Spleen (tissue), 11 donors: ENCODE measurements around the gene THOC6. TPM values are rescaled to one million over a fixed set of nuclear protein-coding genes. Genes with fewer than 3 reads are reported as not detected.
"Not testable (repeated sequence)": the region's sequence is repeated elsewhere in the genome, so short reads cannot be mapped to it uniquely, and the experiment has no call there.

Experiments used
- DNase-seq: peaks from one replicate; pipeline ENCODE4 v3.0.0-alpha.2; 2020
- H3K27ac ChIP-seq, 8 donors: fragments of 200-600 bp; sonication (generic) in 7 of 8; 1 replicate in 4 of 8; 2 replicates in 4 of 8; pipeline versions ENCODE4 v1.5.0 to v1.8.0; 2016 to 2021; ENCODE audit warnings: inconsistent platforms in 4 of 8, mild to moderate bottlenecking in 4 of 8, moderate library complexity in 1 of 8
- H3K27me3 ChIP-seq, 7 donors: fragments of 200-600 bp; sonication (generic) in 6 of 7; replicated peaks in 1 of 7; 1 replicate in 4 of 7; 2 replicates in 3 of 7; pipeline versions ENCODE4 v1.5.0 to v1.8.0; 2016 to 2021; ENCODE audit warnings: inconsistent platforms in 3 of 7, mild to moderate bottlenecking in 1 of 7
- H3K36me3 ChIP-seq, 6 donors: fragments of 200-600 bp; sonication (generic) in 5 of 6; 1 replicate in 4 of 6; 2 replicates in 2 of 6; pipeline versions ENCODE4 v1.5.0 to v1.8.0; 2016 to 2021; ENCODE audit warnings: inconsistent platforms in 2 of 6
- H3K4me1 ChIP-seq, 6 donors: fragments of 200-600 bp; sonication (generic) in 5 of 6; 1 replicate in 3 of 6; 2 replicates in 3 of 6; pipeline versions ENCODE4 v1.5.0 to v1.8.0; 2016 to 2021; ENCODE audit warnings: inconsistent platforms in 3 of 6
- H3K4me3 ChIP-seq, 8 donors: fragments of 200-600 bp; sonication (generic) in 7 of 8; 1 replicate in 4 of 8; 2 replicates in 4 of 8; pipeline versions ENCODE4 v1.5.0 to v1.8.0; 2016 to 2021; ENCODE audit warnings: inconsistent platforms in 4 of 8, mild to moderate bottlenecking in 4 of 8, moderate library complexity in 2 of 8
- H3K9me3 ChIP-seq, 8 donors: fragments of 200-600 bp; sonication (generic) in 7 of 8; 1 replicate in 4 of 8; 2 replicates in 4 of 8; pipeline versions ENCODE4 v1.5.0 to v1.8.0; 2016 to 2021; ENCODE audit warnings: inconsistent platforms in 4 of 8
- POLR2A ChIP-seq, 3 donors: fragments of 450-650 bp; IDR thresholded peaks; one replicate each; pipeline ENCODE4 v1.5.1; 2017; ENCODE audit warnings: antibody characterized with exemption in 3 of 3, mild to moderate bottlenecking in 1 of 3
- POLR2AphosphoS5 ChIP-seq, 3 donors: sonication (generic); formaldehyde crosslinking; IDR thresholded peaks; one replicate each; pipeline ENCODE4 v1.5.1; 2017; ENCODE audit warnings: antibody characterized with exemption in 3 of 3
- WGBS, 5 donors: extraction: QIAGEN DNeasy Blood & Tissue Kit in 3 of 5; methylation state at CpG; one replicate each; pipeline versions ENCODE4 v1.1.5 to v1.1.7; 2013 to 2018; 5-methylcytosine and 5-hydroxymethylcytosine counted together
- intact Hi-C: fragments of 100-400 bp; cut with DNase I; formaldehyde crosslinking; loops from one replicate; pipeline ENCODE4 v1.15.0; 2023; ENCODE audit warnings: low total_unique reads
- polyA plus RNA-seq, 3 donors: library from polyadenylated mRNA; stranded (reverse); fragments of 200-250 nt; gene quantifications; one replicate each; pipeline ENCODE4 v1.2.1, GENCODE V29; 2013
- small RNA-seq, 4 donors: library from RNA; depleted of rRNA; stranded (forward); fragments of <200 nt; gene quantifications; one replicate each; pipeline ENCODE3, GENCODE V24; 2016
- total RNA-seq, 7 donors: library from RNA; depleted of rRNA in 3 of 7; stranded (reverse); fragments of >200 nt in 3 of 7; fragmentation: NEBNext Ultra II Directional in 4 of 7; extraction: Animal tissue kit (Norgen Biotek cat#: 25700) in 4 of 7; gene quantifications; one replicate each; pipeline versions ENCODE4 v1.1.0 to v1.2.1, GENCODE V29; 2016 to 2021
- TF ChIP-seq, protein P1 (sequence below), 11 experiments: fragments of 200-600 bp in 7 of 11; fragments of 450-650 bp in 4 of 11; sonication (generic) in 4 of 11; IDR thresholded peaks in 8 of 11; conservative IDR thresholded peaks in 3 of 11; 1 replicate in 7 of 11; 2 replicates in 4 of 11; pipeline versions ENCODE4 v1.4.0 to v1.8.0; 2016 to 2021; ENCODE audit warnings: antibody characterized with exemption in 11 of 11, inconsistent platforms in 4 of 11, mild to moderate bottlenecking in 1 of 11
- donor health status: healthy with polysubstance abuse.
- donor health status: DM: no; HTN: no; CAD: no; lungs with moderate emphysema.
- donor health status: DM: no; HTN: no; CAD: no.
- donor health status: Bipolar disorder and iron deficiency.
- donor health status: healthy.
- donor health status: DM: no; HTN: no; CAD: no.
- donor health status: DM: yes; HTN: yes; CAD: no.

The THOC6 gene
- total and polyA plus RNA-seq, 10 donors, result 19.3 to 57.2 (median 28.2) TPM

DNA sequence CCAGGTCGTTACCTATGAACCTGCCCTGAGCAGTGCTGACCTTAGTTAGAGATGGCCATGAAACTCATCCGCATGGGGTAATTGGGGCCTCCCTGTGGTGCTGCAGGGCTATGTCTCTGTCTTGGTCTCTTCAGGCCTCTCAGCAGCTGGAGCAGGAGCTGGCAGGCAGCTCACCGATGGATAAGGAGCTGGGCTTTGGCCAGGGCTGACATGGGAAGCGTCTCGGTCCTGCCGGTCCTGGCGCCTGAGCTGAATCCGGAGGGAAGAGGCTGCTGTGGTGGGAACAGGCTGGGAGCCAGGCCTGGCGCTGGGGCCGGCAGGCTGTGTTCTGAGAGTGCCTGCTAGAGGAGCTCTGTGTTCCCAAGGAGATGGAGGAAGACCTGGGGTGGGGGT lies 51.7 kb downstream of the THOC6 start:
- intact Hi-C loops, result no loop called here
- H3K4me3 ChIP-seq, result peak overlapping the region in 1 of 8 donors; percentile 53
- H3K36me3 ChIP-seq, result peaks cover 0 to 25% (median 0%) of the 10 kb centered on the region in 6 donors
- H3K4me1 ChIP-seq, result peaks cover 4 to 81% (median 53%) of the 10 kb centered on the region in 6 donors
- 46 to 63% (median 56%) methylated on average over 8 to 10 of the region's 10 CpGs for WGBS, 5 donors
- H3K27ac ChIP-seq, result peak overlapping the region in 7 of 8 donors; percentile 80 to 93 (median 85)
- no peaks in the 10 kb centered on the region for H3K27me3 ChIP-seq
- DNase-seq, result peak; percentile 80
- H3K9me3 ChIP-seq, result no peaks in the 10 kb centered on the region
- TF ChIP-seq, protein P1, sequence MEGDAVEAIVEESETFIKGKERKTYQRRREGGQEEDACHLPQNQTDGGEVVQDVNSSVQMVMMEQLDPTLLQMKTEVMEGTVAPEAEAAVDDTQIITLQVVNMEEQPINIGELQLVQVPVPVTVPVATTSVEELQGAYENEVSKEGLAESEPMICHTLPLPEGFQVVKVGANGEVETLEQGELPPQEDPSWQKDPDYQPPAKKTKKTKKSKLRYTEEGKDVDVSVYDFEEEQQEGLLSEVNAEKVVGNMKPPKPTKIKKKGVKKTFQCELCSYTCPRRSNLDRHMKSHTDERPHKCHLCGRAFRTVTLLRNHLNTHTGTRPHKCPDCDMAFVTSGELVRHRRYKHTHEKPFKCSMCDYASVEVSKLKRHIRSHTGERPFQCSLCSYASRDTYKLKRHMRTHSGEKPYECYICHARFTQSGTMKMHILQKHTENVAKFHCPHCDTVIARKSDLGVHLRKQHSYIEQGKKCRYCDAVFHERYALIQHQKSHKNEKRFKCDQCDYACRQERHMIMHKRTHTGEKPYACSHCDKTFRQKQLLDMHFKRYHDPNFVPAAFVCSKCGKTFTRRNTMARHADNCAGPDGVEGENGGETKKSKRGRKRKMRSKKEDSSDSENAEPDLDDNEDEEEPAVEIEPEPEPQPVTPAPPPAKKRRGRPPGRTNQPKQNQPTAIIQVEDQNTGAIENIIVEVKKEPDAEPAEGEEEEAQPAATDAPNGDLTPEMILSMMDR (IDR thresholded peaks at IDR 0.05 in 8 of 11, conservative IDR thresholded peaks at IDR 0.05 in 3 of 11), result no peak
- TF ChIP-seq POLR2AphosphoS5 (IDR thresholded peaks at IDR 0.05) (no peak), POLR2A (IDR thresholded peaks at IDR 0.05) (no peak)

DNA sequence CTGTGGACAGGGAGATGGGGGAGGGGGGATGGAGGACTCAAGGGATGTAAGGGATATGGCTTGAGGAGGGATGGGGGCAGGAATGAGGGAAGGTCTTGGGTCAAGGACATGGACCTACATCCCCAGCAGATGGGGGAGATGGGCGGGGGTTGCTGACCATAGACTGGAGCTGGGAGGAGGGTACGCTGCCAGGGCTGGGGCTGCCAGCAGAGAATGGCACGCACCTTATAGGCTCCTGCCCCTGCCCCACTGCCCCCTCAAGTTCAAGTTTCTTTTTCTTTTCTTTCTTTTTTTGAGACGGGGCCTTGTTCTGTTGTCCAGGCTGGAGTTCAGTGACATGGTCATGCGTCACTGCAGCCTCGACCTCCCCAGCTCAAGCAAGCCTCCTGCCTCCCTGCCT lies 52.1 kb downstream of the THOC6 start:
- H3K9me3 ChIP-seq, intact Hi-C loops, H3K27me3 ChIP-seq: not testable (repeated sequence)
- Histone ChIP-seq H3K4me3 (peak overlapping the region in 1 of 8 donors; percentile 53), H3K27ac (peak overlapping the region in 7 of 8 donors; percentile 40 to 93 (median 85)), H3K4me1 (peaks cover 4 to 79% (median 53%) of the 10 kb centered on the region in 6 donors), H3K36me3 (peaks cover 0 to 26% (median 0%) of the 10 kb centered on the region in 6 donors)
- peak; percentile 72 for DNase-seq
- WGBS, 5 donors, result 74 to 90% (median 86%) methylated on average over 6 of the region's 6 CpGs

DNA sequence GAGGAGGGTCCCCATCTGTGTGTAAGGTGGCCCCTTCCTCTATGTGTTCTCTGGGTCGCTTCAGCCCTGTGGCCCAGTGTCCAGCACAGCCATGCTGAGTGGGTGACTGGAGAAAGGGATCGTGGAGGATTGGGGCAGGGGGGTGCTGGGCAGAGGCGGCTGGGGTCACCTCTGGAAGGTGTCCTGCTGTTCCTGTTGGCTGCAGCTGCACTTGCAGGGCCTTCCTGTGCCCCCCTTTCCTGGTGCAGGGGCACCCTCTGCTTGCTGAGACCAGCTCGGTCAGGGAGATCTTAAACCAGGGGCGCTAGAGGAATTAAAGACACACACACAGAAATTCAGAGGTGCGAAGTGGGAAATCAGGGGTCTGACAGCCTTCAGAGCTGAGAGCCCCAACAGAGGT lies 52.7 kb downstream of the THOC6 start:
- no peak for TF ChIP-seq POLR2AphosphoS5 (IDR thresholded peaks at IDR 0.05)
- TF ChIP-seq POLR2A (IDR thresholded peaks at IDR 0.05), result no peak
- TF ChIP-seq, protein P1 (IDR thresholded peaks at IDR 0.05 in 8 of 11, conservative IDR thresholded peaks at IDR 0.05 in 3 of 11), result peak in 1 of 11 experiments; percentile 9
- peak overlapping the region in 1 of 8 donors; percentile 53 for H3K4me3 ChIP-seq
- no peaks in the 10 kb centered on the region for H3K9me3 ChIP-seq
- WGBS, 5 donors, result 40 to 68% (median 61%) methylated on average over 5 to 6 of the region's 6 CpGs
- peaks cover 4 to 77% (median 51%) of the 10 kb centered on the region in 6 donors for H3K4me1 ChIP-seq
- no peaks in the 10 kb centered on the region for H3K27me3 ChIP-seq
- DNase-seq, result peak; percentile 70
- H3K27ac ChIP-seq, result peak overlapping the region in 7 of 8 donors; percentile 40 to 93 (median 85)
- intact Hi-C loops, result no loop called here
- peaks cover 0 to 30% (median 0%) of the 10 kb centered on the region in 6 donors for H3K36me3 ChIP-seq

Small RNAs within 50 kb of the gene (small RNA-seq; reads per million reads assigned to genes)
- 0 reads per million in 4 donors for gene LINC00514

Other genes with a start within 250 kb of the THOC6 start
- gene ELOB, start 246.8 kb upstream of the THOC6 start, total RNA-seq, result 100 to 1,000 TPM; 128 to 467 (median 134) TPM
- 100 to 1,000 TPM; 233 to 378 (median 247) TPM for gene ELOB, start 246.8 kb upstream of the THOC6 start, polyA plus RNA-seq
- under 1 TPM in 2 of 7 donors, not detected in 5; 0.32 to 0.67 TPM for gene PRSS33, start 236.5 kb upstream of the THOC6 start, total RNA-seq
- gene PRSS33, start 236.5 kb upstream of the THOC6 start, polyA plus RNA-seq, result under 1 TPM in 1 of 3 donors, not detected in 2; 0.03 TPM
- gene PRSS41, start 225.6 kb upstream of the THOC6 start, total RNA-seq, result not detected
- not detected for gene PRSS41, start 225.6 kb upstream of the THOC6 start, polyA plus RNA-seq
- 1 to 10 TPM in 6 of 7 donors, under 1 TPM in 1; 0.81 to 4.9 (median 1.5) TPM for gene PRSS21, start 206.8 kb upstream of the THOC6 start, total RNA-seq
- gene PRSS21, start 206.8 kb upstream of the THOC6 start, polyA plus RNA-seq, result 1 to 10 TPM in 2 of 3 donors, under 1 TPM in 1; 0.49 to 3.4 (median 1.8) TPM
- 1 to 10 TPM in 5 of 7 donors, under 1 TPM in 1, not detected in 1; 0.79 to 3.8 (median 1.5) TPM for gene ZG16B, start 193.7 kb upstream of the THOC6 start, total RNA-seq
- gene ZG16B, start 193.7 kb upstream of the THOC6 start, polyA plus RNA-seq, result 1 to 10 TPM in 2 of 3 donors, under 1 TPM in 1; 0.73 to 1.6 (median 1.5) TPM
- under 1 TPM in 1 of 7 donors, not detected in 6; 0.60 TPM for gene PRSS22, start 165.9 kb upstream of the THOC6 start, total RNA-seq
- under 1 TPM in 2 of 3 donors, not detected in 1; 0.19 to 0.33 TPM for gene PRSS22, start 165.9 kb upstream of the THOC6 start, polyA plus RNA-seq
- 10 to 100 TPM; 27.5 to 98.6 (median 48.4) TPM for gene FLYWCH2, start 140.8 kb upstream of the THOC6 start, total RNA-seq
- gene FLYWCH2, start 140.8 kb upstream of the THOC6 start, polyA plus RNA-seq, result 10 to 100 TPM; 31.6 to 62.6 (median 49.5) TPM
- 10 to 100 TPM; 34.8 to 79.3 (median 57.0) TPM for gene FLYWCH1, start 112.1 kb upstream of the THOC6 start, total RNA-seq
- gene FLYWCH1, start 112.1 kb upstream of the THOC6 start, polyA plus RNA-seq, result 10 to 100 TPM; 14.0 to 47.0 (median 43.9) TPM
- 1 to 10 TPM in 1 of 7 donors, under 1 TPM in 1, not detected in 5; 0.40 to 1.0 TPM for gene KREMEN2, start 59.8 kb upstream of the THOC6 start, total RNA-seq
- 1 to 10 TPM in 1 of 3 donors, under 1 TPM in 2; 0.41 to 1.2 (median 0.42) TPM for gene KREMEN2, start 59.8 kb upstream of the THOC6 start, polyA plus RNA-seq
- gene PAQR4, start 54.7 kb upstream of the THOC6 start, total RNA-seq, result 1 to 10 TPM; 3.3 to 9.0 (median 6.4) TPM
- 1 to 10 TPM; 2.1 to 7.1 (median 6.3) TPM for gene PAQR4, start 54.7 kb upstream of the THOC6 start, polyA plus RNA-seq
- 1 to 10 TPM; 3.3 to 9.6 (median 5.6) TPM for gene PKMYT1, start 43.6 kb upstream of the THOC6 start, total RNA-seq
- gene PKMYT1, start 43.6 kb upstream of the THOC6 start, polyA plus RNA-seq, result 10 to 100 TPM in 1 of 3 donors, 1 to 10 TPM in 2; 3.9 to 11.3 (median 6.8) TPM
- 1 to 10 TPM in 2 of 7 donors, under 1 TPM in 5; 0.24 to 1.7 (median 0.56) TPM for gene CLDN9, start 11.1 kb upstream of the THOC6 start, total RNA-seq
- under 1 TPM; 0.06 to 0.37 (median 0.16) TPM for gene CLDN9, start 11.1 kb upstream of the THOC6 start, polyA plus RNA-seq
- gene CLDN6, start 5.9 kb upstream of the THOC6 start, total RNA-seq, result not detected
- not detected for gene CLDN6, start 5.9 kb upstream of the THOC6 start, polyA plus RNA-seq
- gene TNFRSF12A, start 3.7 kb upstream of the THOC6 start, total RNA-seq, result 10 to 100 TPM in 3 of 7 donors, 1 to 10 TPM in 4; 2.0 to 26.1 (median 7.5) TPM
- gene TNFRSF12A, start 3.7 kb upstream of the THOC6 start, polyA plus RNA-seq, result 10 to 100 TPM in 1 of 3 donors, 1 to 10 TPM in 2; 7.7 to 16.5 (median 8.3) TPM
- gene HCFC1R1, start 93 bp upstream of the THOC6 start, total RNA-seq, result 10 to 100 TPM; 15.5 to 30.8 (median 21.6) TPM
- 10 to 100 TPM; 60.5 to 74.5 (median 62.8) TPM for gene HCFC1R1, start 93 bp upstream of the THOC6 start, polyA plus RNA-seq
- gene BICDL2, start 12.9 kb downstream of the THOC6 start, total RNA-seq, result under 1 TPM in 4 of 7 donors, not detected in 3; 0.30 to 0.77 (median 0.32) TPM
- under 1 TPM; 0.03 to 0.22 (median 0.15) TPM for gene BICDL2, start 12.9 kb downstream of the THOC6 start, polyA plus RNA-seq
- 100 to 1,000 TPM in 4 of 7 donors, 10 to 100 TPM in 3; 24.3 to 282 (median 113) TPM for gene MMP25, start 22.5 kb downstream of the THOC6 start, total RNA-seq
- gene MMP25, start 22.5 kb downstream of the THOC6 start, polyA plus RNA-seq, result 10 to 100 TPM in 2 of 3 donors, 1 to 10 TPM in 1; 2.7 to 45.0 (median 41.9) TPM
- gene IL32, start 41.6 kb downstream of the THOC6 start, total RNA-seq, result 100 to 1,000 TPM; 171 to 414 (median 309) TPM
- 100 to 1,000 TPM; 256 to 624 (median 277) TPM for gene IL32, start 41.6 kb downstream of the THOC6 start, polyA plus RNA-seq
- under 1 TPM in 1 of 7 donors, not detected in 6; 0.85 TPM for gene ZSCAN10, start 75.3 kb downstream of the THOC6 start, total RNA-seq
- gene ZSCAN10, start 75.3 kb downstream of the THOC6 start, polyA plus RNA-seq, result under 1 TPM in 2 of 3 donors, not detected in 1; 0.02 to 0.06 TPM
- gene ZNF205, start 88.6 kb downstream of the THOC6 start, total RNA-seq, result 10 to 100 TPM in 1 of 7 donors, 1 to 10 TPM in 6; 4.1 to 10.4 (median 5.3) TPM
- 10 to 100 TPM in 1 of 3 donors, 1 to 10 TPM in 2; 3.5 to 14.2 (median 6.9) TPM for gene ZNF205, start 88.6 kb downstream of the THOC6 start, polyA plus RNA-seq
- gene ZNF213, start 111.0 kb downstream of the THOC6 start, total RNA-seq, result 10 to 100 TPM in 1 of 7 donors, 1 to 10 TPM in 6; 6.8 to 11.4 (median 7.9) TPM
- 1 to 10 TPM; 2.4 to 5.9 (median 2.9) TPM for gene ZNF213, start 111.0 kb downstream of the THOC6 start, polyA plus RNA-seq
- not detected for gene OR1F1, start 164.2 kb downstream of the THOC6 start, total RNA-seq
- gene OR1F1, start 164.2 kb downstream of the THOC6 start, polyA plus RNA-seq, result not detected
- 10 to 100 TPM; 14.2 to 24.4 (median 15.4) TPM for gene ZNF200, start 211.1 kb downstream of the THOC6 start, total RNA-seq
- gene ZNF200, start 211.1 kb downstream of the THOC6 start, polyA plus RNA-seq, result 1 to 10 TPM; 4.2 to 6.3 (median 4.8) TPM
- gene MEFV, start 232.6 kb downstream of the THOC6 start, total RNA-seq, result 10 to 100 TPM; 14.9 to 61.1 (median 28.0) TPM
- gene MEFV, start 232.6 kb downstream of the THOC6 start, polyA plus RNA-seq, result 1 to 10 TPM in 2 of 3 donors, under 1 TPM in 1; 0.39 to 3.7 (median 1.2) TPM